Upper lobe of right lung (tissue), 1 donor: ENCODE results near the gene PRDX3. TPM values are rescaled to one million over a fixed set of nuclear protein-coding genes. Genes with fewer than 3 reads are reported as not detected.
A peak's percentile ranks its signal among the peaks of the same experiment; 100 is the strongest.

ENCODE experiments used
- ATAC-seq: fragments of 200-7000 bp; cut with Tn5 transposase; one replicate; pipeline ENCODE4 v1.9.1; 2020; ENCODE audit warnings: mild to moderate bottlenecking, moderate library complexity
- DNase-seq: peaks from one replicate; pipeline ENCODE4 v3.0.0-alpha.2; 2020
- H3K27ac ChIP-seq: fragments of 200-600 bp; one replicate; pipeline ENCODE4 v1.8.0; 2022
- H3K27me3 ChIP-seq: fragments of 200-600 bp; one replicate; pipeline ENCODE4 v1.8.0; 2022; ENCODE audit warnings: mild to moderate bottlenecking
- H3K36me3 ChIP-seq: fragments of 200-600 bp; one replicate; pipeline ENCODE4 v1.8.0; 2022
- H3K4me1 ChIP-seq: fragments of 200-600 bp; one replicate; pipeline ENCODE4 v1.8.0; 2022
- H3K4me3 ChIP-seq: fragments of 200-600 bp; one replicate; pipeline ENCODE4 v1.8.0; 2022; ENCODE audit warnings: mild to moderate bottlenecking
- H3K9me3 ChIP-seq: fragments of 200-600 bp; one replicate; pipeline ENCODE4 v1.8.0; 2022
- CTCF ChIP-seq: fragments of 200-600 bp; IDR thresholded peaks from one replicate; pipeline ENCODE4 v1.8.0; 2022; ENCODE audit warnings: antibody characterized with exemption
- intact Hi-C: fragments of 100-400 bp; cut with DNase I; formaldehyde crosslinking; loops from one replicate; pipeline ENCODE4 v1.11.0; 2022
- total RNA-seq: library from RNA; stranded (reverse); fragmentation: NEBNext Ultra II Directional; extraction: Animal tissue kit (Norgen Biotek cat#: 25700); gene quantifications from one replicate; pipeline ENCODE4 v1.2.1, GENCODE V29; 2021
- donor health status: DM: no; HTN: yes; CAD: no; lungs with severe emphysema.

PRDX3 gene
- total RNA-seq, 1 donor from 2014 or later: 76.7 TPM

- H3K27ac ChIP-seq: no peak overlapping the region
- ATAC-seq: peak; percentile 48
Observed at GRCh38 chr10:119197921-119198320, 19.3 kb upstream of the PRDX3 start.

GRCh38 chr10:119191881-119192280 lies 13.3 kb upstream of the PRDX3 start:
- Histone ChIP-seq H3K4me3 (no peak overlapping the region), H3K27ac (no peak overlapping the region), H3K27me3 (no peaks in the 10 kb centered on the region), H3K9me3 (no peaks in the 10 kb centered on the region), H3K36me3 (no peaks in the 10 kb centered on the region), H3K4me1 (no peaks in the 10 kb centered on the region)
- intact Hi-C loops: loop anchor here (10.0 kb wide), 1 partner anchor 353 kb away; the partner anchor contains the start of gene RGS10
- DNase-seq (no peak), ATAC-seq (no peak)
- no peak for TF ChIP-seq CTCF

More at GRCh38 chr10:119197921-119198320, 19.3 kb upstream of the PRDX3 start:
- DNase-seq: no peak
- no peak for TF ChIP-seq CTCF
- no peaks in the 10 kb centered on the region for H3K9me3 ChIP-seq
- intact Hi-C loops: loop anchor here (10.0 kb wide), 1 partner anchor 347 kb away; the partner anchor contains the start of gene RGS10
- no peaks in the 10 kb centered on the region for H3K36me3 ChIP-seq
- H3K4me1 ChIP-seq: peaks cover 6% of the 10 kb centered on the region
- H3K4me3 ChIP-seq: no peak overlapping the region
- no peaks in the 10 kb centered on the region for H3K27me3 ChIP-seq

DNA sequence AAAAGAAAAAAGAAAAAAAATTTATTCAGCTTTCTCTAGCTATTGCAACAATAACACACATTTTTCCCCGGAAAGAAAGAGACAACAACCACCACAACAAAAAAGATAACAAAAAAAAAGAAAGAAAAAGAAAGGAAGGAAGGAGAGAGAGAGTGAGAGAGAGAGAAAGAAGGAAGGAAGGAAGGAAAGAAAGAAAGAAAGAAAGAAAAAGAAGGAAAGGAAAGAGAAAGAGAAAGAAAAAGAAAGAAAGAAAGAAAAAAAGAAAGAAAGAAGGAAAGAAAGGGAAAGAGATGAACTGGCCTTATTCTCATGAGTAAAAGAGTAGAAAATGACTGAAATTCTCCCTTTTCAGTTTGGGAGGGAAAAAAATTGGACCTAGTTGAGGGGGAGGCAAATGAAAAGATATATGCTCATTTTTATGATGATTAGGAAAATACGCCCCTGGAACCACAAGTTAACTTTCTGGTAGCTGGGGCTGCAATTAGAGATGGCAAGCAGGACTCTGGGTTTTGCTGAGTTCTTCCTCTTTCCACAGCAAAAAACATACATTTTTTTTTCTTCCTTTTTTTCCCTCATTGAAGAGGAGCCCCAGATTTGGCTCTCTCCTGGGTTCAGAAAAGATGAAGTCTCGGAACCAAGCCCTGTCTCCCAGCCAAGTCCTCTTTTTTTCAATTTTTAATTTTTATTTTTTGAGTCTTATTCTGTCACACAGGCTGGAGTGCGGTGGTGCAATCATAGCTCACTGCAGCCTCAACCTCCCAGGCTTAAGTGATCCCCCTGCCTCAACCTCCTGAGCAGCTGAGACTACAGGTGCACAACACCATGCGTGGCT lies 12.6 kb upstream of the PRDX3 start:
- H3K9me3 ChIP-seq: no peaks in the 10 kb centered on the region
- intact Hi-C loops: loop anchor here (10.0 kb wide), 1 partner anchor 354 kb away; the partner anchor contains the start of gene RGS10

GRCh38 chr10:119190353-119190752 lies 11.7 kb upstream of the PRDX3 start:
- intact Hi-C loops: loop anchor here (10.0 kb wide), 1 partner anchor 354 kb away; the partner anchor contains the start of gene RGS10
- no peak for ATAC-seq
- Histone ChIP-seq H3K9me3 (no peaks in the 10 kb centered on the region), H3K27me3 (no peaks in the 10 kb centered on the region), H3K36me3 (no peaks in the 10 kb centered on the region), H3K4me3 (no peak overlapping the region), H3K4me1 (no peaks in the 10 kb centered on the region), H3K27ac (no peak overlapping the region)
- no peak for DNase-seq
- TF ChIP-seq CTCF: no peak

More for the DNA sequence above, 12.6 kb upstream of the PRDX3 start:
- no peak overlapping the region for H3K27ac ChIP-seq
- no peaks in the 10 kb centered on the region for H3K27me3 ChIP-seq
- TF ChIP-seq CTCF: no peak
- ATAC-seq: no peak
- DNase-seq: no peak
- no peaks in the 10 kb centered on the region for H3K4me1 ChIP-seq
- H3K4me3 ChIP-seq: no peak overlapping the region
- no peaks in the 10 kb centered on the region for H3K36me3 ChIP-seq

DNA sequence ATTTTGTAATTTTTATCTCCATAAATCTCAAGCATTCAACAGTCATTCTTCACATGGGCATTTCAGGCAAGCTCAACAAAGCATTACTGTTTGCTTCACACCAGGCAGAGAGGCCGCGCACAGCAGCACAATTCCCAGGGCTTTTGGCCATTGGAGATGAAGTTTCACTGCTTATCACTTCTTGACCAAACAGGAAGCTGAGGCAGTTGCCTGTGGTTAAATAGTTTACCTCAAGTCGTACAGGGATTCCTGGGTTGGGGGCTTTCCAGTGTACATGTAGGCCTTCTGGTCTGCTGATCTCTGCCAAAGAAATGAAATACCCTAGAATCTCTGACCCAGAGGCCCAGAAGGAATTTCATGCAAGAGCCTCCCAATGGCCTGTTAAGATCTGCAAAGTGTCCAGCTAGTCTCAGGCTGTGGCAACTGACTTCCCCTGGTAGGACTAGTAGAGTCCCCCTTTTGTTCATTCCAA lies 11.2 kb upstream of the PRDX3 start:
- no peaks in the 10 kb centered on the region for H3K9me3 ChIP-seq
- H3K4me1 ChIP-seq: no peaks in the 10 kb centered on the region
- no peaks in the 10 kb centered on the region for H3K36me3 ChIP-seq
- intact Hi-C loops: loop anchor here (10.0 kb wide), 1 partner anchor 355 kb away; the partner anchor contains the start of gene RGS10
- DNase-seq (no peak), ATAC-seq (no peak)
- no peak overlapping the region for H3K4me3 ChIP-seq
- H3K27me3 ChIP-seq: no peaks in the 10 kb centered on the region
- H3K27ac ChIP-seq: no peak overlapping the region
- no peak for TF ChIP-seq CTCF
